Activated CD8-positive, alpha-beta T cell treated with anti-CD3 and anti-CD28 coated beads, Interleukin-2, amount 10 ng/mL, durations not matched to agents 7 days and 5 days (primary cell): ENCODE measurements around the gene SCFD1. TPM values are rescaled to one million over a fixed set of nuclear protein-coding genes. Genes with fewer than 3 reads are reported as not detected.

Source experiments
- ATAC-seq: fragments of 150-1000 bp; cut with Tn5 transposase; one replicate; pipeline ENCODE4 v1.10.0; 2021; ENCODE audit warnings: moderate library complexity
- CTCF ChIA-PET: fragments of 350-600 bp; sonication (Branson Sonifier 250); formaldehyde crosslinking; loops from one replicate; lab custom pipeline; 2021; ENCODE audit warnings: antibody characterized with exemption; lab: Charles Lee
- POLR2A ChIA-PET: fragments of 350-600 bp; sonication (Branson Sonifier 250); formaldehyde crosslinking; loops from one replicate; lab custom pipeline; 2021; ENCODE audit warnings: antibody characterized with exemption; lab: Charles Lee
- DNase-seq: peaks from one replicate; pipeline ENCODE4 v3.0.0-alpha.2; 2020
- H3K27ac Mint-ChIP-seq: one replicate; pipeline ENCODE4 v1.8.0; 2021; ENCODE audit warnings: mild to moderate bottlenecking, mixed read lengths
- H3K27me3 Mint-ChIP-seq: one replicate; pipeline ENCODE4 v1.8.0; 2021; ENCODE audit warnings: low read depth, mixed read lengths
- H3K36me3 Mint-ChIP-seq: one replicate; pipeline ENCODE4 v1.8.0; 2021; ENCODE audit warnings: low read depth, mixed read lengths
- H3K4me1 Mint-ChIP-seq: one replicate; pipeline ENCODE4 v1.8.0; 2021; ENCODE audit warnings: low read depth, mixed read lengths
- H3K4me3 Mint-ChIP-seq: one replicate; pipeline ENCODE4 v1.8.0; 2021; ENCODE audit warnings: mild to moderate bottlenecking, mixed read lengths
- H3K9me3 Mint-ChIP-seq: one replicate; pipeline ENCODE4 v1.8.0; 2022; ENCODE audit warnings: mixed read lengths; ENCODE audit not compliant: insufficient read depth
- total RNA-seq, 2 experiments: library from RNA; stranded (reverse); gene quantifications; one replicate each; pipeline ENCODE4 v1.2.3, GENCODE V29; 2021

The SCFD1 gene
- total RNA-seq, 2 experiments from 2014 or later, result 50.3 to 58.1 TPM

GRCh38 chr14:30645600-30645999 is 23.5 kb downstream of the SCFD1 start:
- Mint-ChIP-seq H3K9me3 (no peaks in the 10 kb centered on the region), H3K36me3 (peaks cover 44% of the 10 kb centered on the region), H3K27me3 (no peaks in the 10 kb centered on the region), H3K4me1 (no peaks in the 10 kb centered on the region), H3K4me3 (no peak overlapping the region), H3K27ac (no peak overlapping the region)
- CTCF ChIA-PET, result interaction anchor here (1.3 kb wide), 1 partner anchor 10 kb away, joined by 3 read pairs; no protein-coding TSS in a partner anchor
- no peak for ATAC-seq
- DNase-seq, result no peak
- POLR2A ChIA-PET, result interaction anchor here (1.9 kb wide), 1 partner anchor 24 kb away, joined by 9 read pairs; the partner anchor contains the start of gene SCFD1

DNA sequence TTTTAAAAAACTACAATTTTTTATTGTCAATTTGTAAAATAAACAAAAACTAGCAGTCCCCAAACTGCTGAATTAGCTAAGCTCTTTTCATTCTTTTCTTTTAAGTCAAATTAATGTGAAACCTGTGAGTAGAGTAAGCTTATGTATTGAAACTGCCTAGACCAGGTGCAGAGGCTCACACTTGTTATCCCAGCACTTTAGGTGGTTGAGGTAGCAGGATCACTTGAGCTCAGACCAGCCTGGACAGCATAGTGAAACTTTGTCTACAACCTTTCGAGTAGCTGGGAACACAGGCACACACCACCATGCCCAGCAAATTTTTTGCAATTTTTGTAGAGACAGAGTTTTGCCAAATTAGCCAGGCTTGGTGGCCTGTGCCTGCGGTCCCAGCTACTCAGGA is 26.4 kb downstream of the SCFD1 start:
- DNase-seq, result no peak
- Mint-ChIP-seq H3K27ac (no peak overlapping the region), H3K27me3 (no peaks in the 10 kb centered on the region), H3K9me3 (no peaks in the 10 kb centered on the region), H3K36me3 (peaks cover 49% of the 10 kb centered on the region), H3K4me1 (no peaks in the 10 kb centered on the region), H3K4me3 (no peak overlapping the region)
- ATAC-seq, result no peak
- ChIA-PET CTCF (interaction anchor here (0.9 to 1.6 kb wide), 4 partner anchors 9 to 34 kb away, joined by 3 read pairs; no protein-coding TSS in a partner anchor), POLR2A (no interaction called here)

DNA sequence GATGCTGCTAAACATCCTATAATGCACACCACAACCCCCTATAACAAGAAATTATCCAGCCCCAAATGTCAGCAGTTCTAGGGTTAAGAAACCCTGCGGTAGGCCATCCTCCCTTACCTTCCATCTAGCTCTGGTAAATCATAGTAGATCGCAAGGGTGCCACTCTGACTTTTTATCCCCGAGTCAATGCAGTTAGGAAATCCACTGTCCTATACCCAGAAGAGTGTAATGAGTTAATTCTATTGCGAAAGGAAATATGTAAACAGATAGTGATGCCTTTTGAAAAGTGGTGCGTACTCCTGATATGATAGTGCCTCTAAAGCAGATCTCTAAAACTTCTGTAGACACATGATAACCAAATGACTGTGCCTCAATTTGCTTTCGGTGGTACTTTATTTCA is 29.8 kb downstream of the SCFD1 start:
- H3K4me1 Mint-ChIP-seq, result no peaks in the 10 kb centered on the region
- H3K4me3 Mint-ChIP-seq, result no peak overlapping the region
- H3K27ac Mint-ChIP-seq, result no peak overlapping the region
- POLR2A ChIA-PET, result no interaction called here
- H3K36me3 Mint-ChIP-seq, result peaks cover 26% of the 10 kb centered on the region
- ATAC-seq (no peak), DNase-seq (no peak)
- no peaks in the 10 kb centered on the region for H3K27me3 Mint-ChIP-seq
- no peaks in the 10 kb centered on the region for H3K9me3 Mint-ChIP-seq
- CTCF ChIA-PET, result interaction anchor here (1.0 kb wide), 1 partner anchor 13 kb away, joined by 3 read pairs; no protein-coding TSS in a partner anchor

GRCh38 chr14:30655124-30655523 is 33.0 kb downstream of the SCFD1 start:
- H3K9me3 Mint-ChIP-seq, result no peaks in the 10 kb centered on the region
- CTCF ChIA-PET, result interaction anchor here (0.7 to 0.9 kb wide), 3 partner anchors 10 to 159 kb away, joined by 3 read pairs; no protein-coding TSS in a partner anchor
- no peak for ATAC-seq
- POLR2A ChIA-PET, result no interaction called here
- no peaks in the 10 kb centered on the region for H3K27me3 Mint-ChIP-seq
- H3K36me3 Mint-ChIP-seq, result peaks cover 25% of the 10 kb centered on the region
- DNase-seq, result no peak
- H3K4me3 Mint-ChIP-seq, result no peak overlapping the region
- H3K27ac Mint-ChIP-seq, result no peak overlapping the region
- no peaks in the 10 kb centered on the region for H3K4me1 Mint-ChIP-seq

DNA sequence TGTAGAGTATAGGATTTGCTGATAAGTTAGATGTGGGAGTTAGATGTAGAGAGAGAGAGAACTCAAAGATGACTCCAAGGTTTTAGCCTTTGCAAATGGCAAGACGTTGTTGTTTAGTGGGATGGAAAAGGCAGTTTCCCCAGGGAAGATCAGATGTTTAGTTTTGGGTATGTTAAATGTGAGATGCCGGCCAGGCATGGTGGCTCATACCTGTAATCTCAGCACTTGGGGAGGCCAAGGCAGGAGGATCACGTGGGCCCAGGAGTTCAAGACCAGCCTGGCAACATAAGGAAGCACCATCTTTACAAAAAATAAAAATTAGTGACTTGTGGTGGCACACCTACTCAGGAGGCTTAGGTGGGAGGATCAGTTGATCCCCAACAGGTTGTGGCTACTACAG is 33.5 kb downstream of the SCFD1 start:
- POLR2A ChIA-PET, result no interaction called here

DNA sequence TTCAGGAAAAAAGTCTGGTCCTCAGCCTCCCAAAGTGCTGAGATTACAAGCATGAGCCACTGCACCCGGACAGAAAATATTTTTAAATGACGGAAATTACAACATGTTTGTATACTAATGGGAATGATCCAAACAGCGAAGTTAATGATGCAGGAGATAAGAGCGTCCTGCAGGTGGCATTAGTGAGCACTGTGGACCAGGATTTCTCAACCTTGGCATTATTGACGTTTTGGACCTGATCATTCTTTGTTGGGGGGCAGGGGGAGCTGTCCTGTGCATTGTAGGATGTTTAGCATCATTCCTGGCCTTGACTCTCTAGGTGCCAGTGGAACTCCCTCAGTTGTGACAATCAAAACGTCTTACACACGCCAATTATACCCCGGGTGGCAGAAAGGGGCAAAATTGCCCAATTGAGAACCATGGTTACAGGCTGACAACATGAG is 34.1 kb downstream of the SCFD1 start:
- H3K27ac Mint-ChIP-seq, result no peak overlapping the region
- H3K9me3 Mint-ChIP-seq, result no peaks in the 10 kb centered on the region
- POLR2A ChIA-PET, result no interaction called here
- peaks cover 33% of the 10 kb centered on the region for H3K36me3 Mint-ChIP-seq
- H3K27me3 Mint-ChIP-seq, result no peaks in the 10 kb centered on the region
- no peak overlapping the region for H3K4me3 Mint-ChIP-seq
- CTCF ChIA-PET, result interaction anchor here (0.7 to 1.2 kb wide), 12 partner anchors 16 to 765 kb away, joined by 3 to 5 read pairs (median 3); partner anchors contain the start of gene SCFD1
- DNase-seq (peak; percentile 39), ATAC-seq (peak; percentile 44)
- no peaks in the 10 kb centered on the region for H3K4me1 Mint-ChIP-seq

More for the DNA sequence above, 33.5 kb downstream of the SCFD1 start:
- Mint-ChIP-seq H3K36me3 (peaks cover 30% of the 10 kb centered on the region), H3K4me1 (no peaks in the 10 kb centered on the region), H3K9me3 (no peaks in the 10 kb centered on the region), H3K4me3 (no peak overlapping the region), H3K27ac (no peak overlapping the region), H3K27me3 (no peaks in the 10 kb centered on the region)
- ATAC-seq, result no peak
- DNase-seq, result no peak
- CTCF ChIA-PET, result interaction anchor here (0.7 to 1.2 kb wide), 3 partner anchors 10 to 243 kb away, joined by 3 to 4 read pairs (median 3); no protein-coding TSS in a partner anchor

GRCh38 chr14:30657050-30657449 is 34.9 kb downstream of the SCFD1 start:
- Mint-ChIP-seq H3K4me3 (no peak overlapping the region), H3K27ac (no peak overlapping the region), H3K9me3 (no peaks in the 10 kb centered on the region), H3K4me1 (no peaks in the 10 kb centered on the region), H3K27me3 (no peaks in the 10 kb centered on the region), H3K36me3 (peaks cover 26% of the 10 kb centered on the region)
- DNase-seq (no peak), ATAC-seq (no peak)
- POLR2A ChIA-PET, result no interaction called here
- CTCF ChIA-PET, result interaction anchor here (0.8 to 1.9 kb wide), 11 partner anchors 15 to 258 kb away, joined by 3 to 8 read pairs (median 4); partner anchors contain the start of gene SCFD1

DNA sequence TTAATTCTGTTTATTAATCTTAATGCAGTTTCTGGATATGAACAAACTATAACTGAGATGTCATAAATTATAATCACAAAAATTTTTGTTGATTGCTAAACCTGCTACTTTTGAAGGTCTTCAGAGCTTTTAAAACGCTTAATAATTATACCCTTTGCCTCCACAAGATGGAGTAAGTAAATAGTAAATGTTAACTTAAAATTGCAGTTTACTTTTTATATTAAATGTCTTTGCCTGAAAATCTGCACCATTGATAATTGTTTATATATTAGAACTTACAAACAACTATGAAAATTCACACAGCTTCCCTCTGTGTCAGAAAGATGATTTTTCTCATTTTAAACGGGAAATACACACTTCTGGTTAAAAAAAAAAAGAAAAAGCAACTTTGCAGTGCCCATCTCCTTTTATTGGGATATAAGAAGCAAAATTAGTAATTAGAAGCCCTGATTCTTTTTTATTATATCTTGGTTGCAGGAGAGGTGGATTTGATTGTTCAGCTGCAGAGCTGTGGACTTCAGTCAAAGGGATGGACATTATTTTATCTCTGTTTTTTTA is 35.6 kb downstream of the SCFD1 start:
- Mint-ChIP-seq H3K27ac (no peak overlapping the region), H3K4me3 (no peak overlapping the region), H3K9me3 (no peaks in the 10 kb centered on the region), H3K36me3 (peaks cover 30% of the 10 kb centered on the region), H3K4me1 (no peaks in the 10 kb centered on the region), H3K27me3 (no peaks in the 10 kb centered on the region)
- ATAC-seq (no peak), DNase-seq (no peak)
- ChIA-PET CTCF (interaction anchor here (0.9 to 1.9 kb wide), 2 partner anchors 25 to 64 kb away, joined by 3 to 8 read pairs; no protein-coding TSS in a partner anchor), POLR2A (no interaction called here)

GRCh38 chr14:30658645-30659044 is 36.5 kb downstream of the SCFD1 start:
- POLR2A ChIA-PET, result no interaction called here
- Mint-ChIP-seq H3K36me3 (peaks cover 28% of the 10 kb centered on the region), H3K4me1 (no peaks in the 10 kb centered on the region), H3K4me3 (no peak overlapping the region), H3K27ac (no peak overlapping the region), H3K9me3 (no peaks in the 10 kb centered on the region), H3K27me3 (no peaks in the 10 kb centered on the region)
- DNase-seq (no peak), ATAC-seq (no peak)
- CTCF ChIA-PET, result interaction anchor here (0.9 to 1.9 kb wide), 3 partner anchors 24 to 698 kb away, joined by 3 to 8 read pairs (median 3); no protein-coding TSS in a partner anchor

- no peaks in the 10 kb centered on the region for H3K27me3 Mint-ChIP-seq
- ATAC-seq, result no peak
- POLR2A ChIA-PET, result no interaction called here
- peaks cover 3% of the 10 kb centered on the region for H3K4me1 Mint-ChIP-seq
- H3K9me3 Mint-ChIP-seq, result no peaks in the 10 kb centered on the region
- H3K27ac Mint-ChIP-seq, result no peak overlapping the region
- no peak overlapping the region for H3K4me3 Mint-ChIP-seq
- CTCF ChIA-PET, result no interaction called here
- DNase-seq, result no peak
- peaks cover 22% of the 10 kb centered on the region for H3K36me3 Mint-ChIP-seq
These were observed 47.5 kb downstream of the SCFD1 start for GRCh38 chr14:30669594-30669993.

DNA sequence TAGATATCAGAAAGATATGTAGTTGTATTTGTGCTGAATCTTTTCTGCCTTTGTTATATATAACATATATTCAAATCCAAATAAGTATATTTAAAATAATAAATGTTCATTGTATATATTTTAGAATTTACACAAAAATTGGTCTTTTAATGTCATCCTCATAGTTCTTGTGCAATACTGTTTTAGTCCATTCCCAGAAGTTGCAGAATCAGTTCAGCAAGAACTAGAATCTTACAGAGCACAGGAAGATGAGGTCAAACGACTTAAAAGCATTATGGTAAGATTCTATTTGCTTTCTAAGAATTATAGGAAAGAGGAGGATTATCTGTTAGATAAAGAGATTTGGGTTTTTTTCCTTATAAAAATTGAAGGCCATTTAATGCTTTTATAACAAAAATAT is 51.0 kb downstream of the SCFD1 start:
- POLR2A ChIA-PET, result no interaction called here
- Mint-ChIP-seq H3K4me1 (peaks cover 3% of the 10 kb centered on the region), H3K27ac (no peak overlapping the region), H3K27me3 (no peaks in the 10 kb centered on the region), H3K9me3 (no peaks in the 10 kb centered on the region), H3K36me3 (peaks cover 26% of the 10 kb centered on the region), H3K4me3 (no peak overlapping the region)
- CTCF ChIA-PET, result no interaction called here
- DNase-seq, result no peak
- no peak for ATAC-seq

DNA sequence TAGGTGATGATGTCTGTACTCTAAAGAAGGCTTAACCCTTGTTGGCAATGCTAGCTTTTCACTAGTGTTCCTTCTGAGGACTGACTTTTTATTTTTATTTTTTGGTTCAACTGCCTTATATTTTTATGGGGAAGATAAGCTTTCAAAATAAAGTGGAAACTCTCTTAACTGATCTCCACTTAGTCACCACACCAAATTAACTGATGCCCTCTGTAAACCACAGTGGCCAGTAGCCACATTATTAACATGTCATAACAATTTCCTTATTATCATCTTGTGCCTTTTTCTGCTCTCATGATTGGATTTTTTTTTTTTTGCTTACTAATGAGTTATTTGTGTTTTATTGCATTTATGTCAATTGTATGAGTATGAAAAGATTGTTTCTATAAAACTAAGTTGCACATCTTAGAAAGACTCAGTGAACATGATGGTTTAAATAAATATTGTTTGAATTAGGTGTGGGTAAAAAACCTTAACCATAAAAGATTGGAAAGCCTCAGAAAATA is 56.9 kb downstream of the SCFD1 start:
- CTCF ChIA-PET, result interaction anchor here (2.1 kb wide), 1 partner anchor 23 kb away, joined by 5 read pairs; no protein-coding TSS in a partner anchor
- POLR2A ChIA-PET, result no interaction called here
- Mint-ChIP-seq H3K27ac (no peak overlapping the region), H3K36me3 (peaks cover 32% of the 10 kb centered on the region), H3K4me3 (no peak overlapping the region), H3K9me3 (no peaks in the 10 kb centered on the region), H3K27me3 (no peaks in the 10 kb centered on the region), H3K4me1 (peaks cover 4% of the 10 kb centered on the region)
- no peak for ATAC-seq
- no peak for DNase-seq
